ENCODE measurements around the gene PITPNB.

GRCh38 chr22:27895600-27895999 is 23.5 kb downstream of the PITPNB start:
- TF ChIP-seq POLR2AphosphoS5 (IDR thresholded peaks at IDR 0.05) (no peak), CTCF (IDR thresholded peaks at IDR 0.05) (no peak)

Data from breast epithelium (tissue), 3 donors.